HG02763 (cell line): ENCODE results near the gene FXR2.
"Not testable (repeated sequence)": the region's sequence is repeated elsewhere in the genome, so short reads cannot be mapped to it uniquely, and the experiment has no call there.

Experiments
- ATAC-seq: cut with Tn5 transposase; IDR thresholded peaks from one replicate; pipeline ENCODE4 v1.9.1; 2021; ENCODE audit warnings: mild to moderate bottlenecking, moderate library complexity; ENCODE audit not compliant: unreplicated experiment

FXR2 gene

DNA sequence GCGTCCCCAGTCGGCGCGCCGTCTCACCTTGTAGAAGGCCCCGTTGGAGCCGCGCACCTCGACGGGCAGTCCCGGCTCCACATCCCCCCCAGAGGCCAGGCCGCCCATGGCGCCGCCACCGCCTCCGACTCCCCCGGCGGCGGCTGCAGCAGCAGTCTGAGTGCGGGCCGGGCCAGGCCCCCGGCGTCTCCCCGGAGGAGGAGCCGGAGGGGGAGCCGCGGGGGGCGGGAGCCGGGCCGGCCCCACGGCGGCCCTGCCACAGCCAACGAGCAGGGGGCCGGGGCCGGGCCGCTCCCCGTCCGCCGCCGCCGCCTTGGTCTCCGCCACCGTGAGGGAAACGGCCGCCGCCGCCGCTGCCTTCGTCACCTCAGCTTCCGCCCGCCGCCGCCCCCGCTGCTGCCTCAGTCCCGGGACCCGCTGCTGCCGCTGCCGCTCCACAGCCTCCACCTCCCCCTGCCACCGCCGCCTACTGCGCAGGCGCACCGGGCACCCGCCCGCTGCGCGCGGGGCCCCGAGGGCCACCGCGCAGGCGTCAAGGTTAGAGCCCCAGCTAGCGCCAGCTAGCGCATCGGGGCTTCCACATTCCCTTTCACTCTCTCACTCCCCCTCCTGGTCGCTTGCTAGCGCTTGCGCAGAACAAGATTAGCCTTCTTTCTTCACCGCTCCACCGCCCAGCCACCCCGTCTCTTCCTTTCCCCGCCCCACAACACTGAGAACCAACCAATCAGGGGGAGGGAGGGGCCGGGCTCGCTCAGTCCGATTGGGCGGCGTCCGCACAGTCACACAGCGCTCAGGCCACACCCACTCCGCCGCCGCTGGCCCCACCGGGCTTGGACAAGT is at the start of gene FXR2:
Gene FXR2 (minus strand): TSS at position 473 of the 840 bp plus-strand sequence. CDS start 365 bp downstream, at position 108.
- ATAC-seq: peak; percentile 85

DNA sequence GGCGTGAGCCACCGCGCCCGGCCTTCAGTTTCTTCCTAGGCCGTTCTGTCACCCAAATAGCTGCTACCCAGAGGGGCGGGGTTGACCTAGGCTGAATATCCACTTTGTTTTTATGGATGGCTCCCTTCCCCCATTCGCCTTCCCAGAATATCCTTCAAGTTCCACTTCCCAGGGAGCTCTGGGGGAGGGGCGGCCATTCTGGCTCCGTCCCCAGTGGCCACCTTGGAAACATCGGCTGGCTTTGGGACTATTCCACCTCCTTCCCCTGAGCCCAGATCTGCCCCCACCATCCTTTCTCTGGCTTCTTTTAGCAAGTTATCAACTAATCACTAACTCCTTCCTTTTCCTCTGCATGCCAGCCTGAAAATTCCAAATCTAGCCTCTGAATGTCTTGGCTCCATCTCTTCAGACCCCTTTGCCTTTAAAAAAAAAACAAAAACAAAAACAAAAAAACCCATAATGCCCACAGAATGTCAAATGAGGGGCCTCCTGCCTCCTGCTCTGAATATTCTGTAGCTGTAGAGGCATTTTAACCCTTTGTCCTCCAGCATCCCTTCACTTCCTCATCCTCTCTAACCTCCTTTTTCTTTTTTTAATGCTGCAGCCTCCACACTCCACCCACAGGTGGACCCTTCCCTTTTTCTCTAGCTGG is 42.4 kb upstream of the FXR2 start:
- ATAC-seq: no peak

DNA sequence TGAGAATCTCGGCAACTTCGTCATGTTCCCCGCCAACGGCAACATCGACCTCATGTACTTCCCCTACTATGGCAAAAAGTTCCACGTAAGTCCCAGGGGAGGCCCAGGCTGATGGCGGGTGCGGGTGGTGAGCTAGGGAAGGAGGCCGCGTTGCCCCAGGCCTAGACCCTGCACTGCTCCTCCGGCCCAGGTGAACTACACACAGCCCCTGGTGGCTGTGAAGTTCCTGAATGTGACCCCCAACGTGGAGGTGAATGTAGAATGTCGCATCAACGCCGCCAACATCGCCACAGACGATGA is 40.8 kb upstream of the FXR2 start:
- no peak for ATAC-seq

DNA sequence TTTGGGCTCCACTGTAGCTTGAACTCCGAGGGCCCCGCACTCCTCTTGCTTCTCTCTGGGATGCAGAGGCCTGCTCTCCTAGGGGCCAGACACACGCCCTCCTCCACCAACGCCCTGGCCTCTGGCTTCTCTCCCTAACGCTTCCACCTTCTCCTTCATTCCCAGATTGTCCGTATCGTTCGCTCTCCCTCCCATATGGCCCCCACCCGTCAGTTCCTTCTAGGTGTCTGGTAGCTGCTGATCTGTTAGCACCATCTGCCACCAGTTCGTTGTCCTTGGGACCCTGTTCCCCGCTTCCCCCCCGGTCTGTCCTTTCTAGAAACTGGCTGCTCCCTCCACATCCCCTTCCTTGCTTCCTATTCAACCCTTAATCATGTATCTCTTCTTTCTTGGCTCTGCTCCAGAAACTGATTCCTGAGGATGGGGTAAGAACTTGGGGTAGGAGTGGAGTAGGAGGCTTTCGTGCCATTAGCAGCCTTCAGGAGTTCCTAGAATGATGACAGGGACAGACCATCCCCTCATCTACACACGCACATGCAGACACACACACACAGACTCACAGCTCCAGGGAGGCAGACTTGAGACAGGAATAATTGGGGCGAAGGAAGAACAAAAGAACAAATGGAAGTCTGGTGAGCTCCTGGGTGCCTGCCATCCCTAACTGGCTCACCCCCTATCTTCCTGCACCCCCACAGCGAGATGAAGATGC is 40.3 kb upstream of the FXR2 start:
- no peak for ATAC-seq

DNA sequence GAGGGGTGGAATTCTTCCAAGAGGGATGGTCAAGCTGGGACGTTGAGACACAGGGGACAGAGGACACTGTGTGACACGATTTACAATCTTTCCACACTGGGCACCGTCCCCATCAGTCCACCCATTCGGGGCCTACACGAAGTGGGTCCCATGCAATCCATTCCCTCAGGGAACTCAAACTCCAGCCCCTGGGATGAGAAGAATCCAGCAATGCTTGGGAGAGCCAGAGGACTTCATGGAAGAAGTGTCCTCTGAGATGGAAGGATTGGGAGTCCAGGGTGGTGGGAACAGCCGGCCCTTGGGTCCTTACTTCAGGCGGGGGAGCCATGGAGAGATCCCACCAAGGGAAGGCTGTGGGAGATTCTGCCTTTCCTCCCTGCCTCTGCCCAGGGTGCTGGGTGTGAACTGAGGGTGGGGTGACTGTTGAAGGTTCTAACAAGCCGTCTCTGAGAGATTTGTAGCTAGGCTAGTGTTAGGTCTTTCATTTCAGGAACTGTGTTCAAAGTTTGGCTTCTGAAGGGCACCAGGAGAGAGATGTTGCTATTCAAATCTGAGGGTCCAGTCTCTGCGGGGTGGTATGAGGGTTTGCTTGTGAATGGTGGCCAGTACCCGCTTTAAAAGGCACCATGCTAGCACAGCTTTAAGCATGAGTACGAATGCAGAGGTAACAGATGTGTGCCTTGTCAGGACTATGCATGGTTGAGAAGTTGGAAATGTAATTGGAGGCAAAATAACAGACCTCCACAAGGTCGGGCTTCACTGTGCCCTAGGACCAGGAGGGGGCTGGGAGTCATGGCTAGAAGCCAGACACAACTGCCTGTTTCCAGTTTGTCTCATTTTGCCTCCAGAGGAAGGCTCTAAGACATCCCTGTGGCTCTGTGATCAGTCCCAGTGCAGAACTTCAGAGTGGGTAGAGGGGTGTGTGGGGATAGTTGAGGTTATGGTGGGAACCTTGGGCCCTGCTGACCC is 38.0 kb upstream of the FXR2 start:
- no peak for ATAC-seq

DNA sequence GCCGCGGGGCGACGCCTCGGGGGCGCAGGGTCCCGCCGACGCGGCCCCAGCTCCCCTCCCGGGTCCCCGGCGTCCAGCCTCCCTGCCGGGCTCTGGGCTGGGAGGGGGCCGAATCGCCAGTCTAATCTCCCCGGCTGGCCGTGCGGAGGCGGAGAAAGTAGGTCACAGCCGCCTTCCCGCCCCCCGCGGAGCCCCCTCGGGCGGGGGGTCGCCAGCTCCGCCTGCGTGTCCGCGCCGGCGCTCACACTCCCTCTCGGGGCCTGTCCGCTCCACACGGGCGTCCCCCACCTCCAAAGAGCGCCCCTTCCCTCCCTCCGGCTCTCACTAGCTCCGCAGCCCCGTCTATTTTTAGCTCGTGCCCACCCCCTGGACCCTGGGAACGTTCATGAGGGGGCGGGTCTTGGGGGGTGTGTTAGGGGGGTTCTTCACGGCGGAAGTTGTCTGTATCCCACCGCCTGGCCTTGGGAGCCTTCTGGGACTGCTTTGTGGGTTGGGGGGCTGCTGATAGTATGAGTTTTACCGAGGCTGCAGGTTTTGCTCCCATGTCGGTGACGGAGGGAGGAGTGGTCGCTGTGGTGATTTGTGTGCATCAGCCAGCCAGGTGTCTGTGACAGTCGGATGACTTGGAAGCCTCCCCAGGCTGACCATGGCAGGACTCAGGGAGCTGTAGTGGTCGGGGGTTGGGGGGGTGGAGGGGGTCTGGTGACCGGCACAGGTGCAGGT is 37.1 kb upstream of the FXR2 start:
- no peak for ATAC-seq

DNA sequence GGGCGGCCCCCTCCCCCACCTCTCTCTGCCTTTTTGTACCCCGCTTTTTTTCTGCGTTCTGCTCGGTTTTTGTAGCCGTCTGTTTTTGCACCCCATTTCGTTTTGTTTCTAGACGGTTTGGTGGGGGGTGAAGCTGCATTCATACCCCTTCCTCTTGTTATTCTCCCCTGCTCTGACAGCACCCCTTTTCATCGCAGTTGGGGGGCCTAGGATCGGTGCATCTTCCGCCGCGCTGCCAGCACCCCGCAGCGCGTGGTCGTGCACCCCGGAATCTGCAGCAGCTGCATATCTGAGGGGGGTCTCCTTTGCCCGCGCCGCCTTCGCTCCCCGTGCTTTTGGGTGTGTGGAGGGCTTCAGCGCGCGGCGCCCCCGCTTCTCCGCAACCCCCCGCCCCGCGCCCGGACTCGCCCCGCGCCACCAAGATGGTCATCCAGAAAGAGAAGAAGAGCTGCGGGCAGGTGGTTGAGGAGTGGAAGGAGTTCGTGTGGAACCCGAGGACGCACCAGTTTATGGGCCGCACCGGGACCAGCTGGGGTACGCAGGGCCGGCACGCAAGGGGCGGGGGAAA is 36.5 kb upstream of the FXR2 start:
- ATAC-seq: no peak

DNA sequence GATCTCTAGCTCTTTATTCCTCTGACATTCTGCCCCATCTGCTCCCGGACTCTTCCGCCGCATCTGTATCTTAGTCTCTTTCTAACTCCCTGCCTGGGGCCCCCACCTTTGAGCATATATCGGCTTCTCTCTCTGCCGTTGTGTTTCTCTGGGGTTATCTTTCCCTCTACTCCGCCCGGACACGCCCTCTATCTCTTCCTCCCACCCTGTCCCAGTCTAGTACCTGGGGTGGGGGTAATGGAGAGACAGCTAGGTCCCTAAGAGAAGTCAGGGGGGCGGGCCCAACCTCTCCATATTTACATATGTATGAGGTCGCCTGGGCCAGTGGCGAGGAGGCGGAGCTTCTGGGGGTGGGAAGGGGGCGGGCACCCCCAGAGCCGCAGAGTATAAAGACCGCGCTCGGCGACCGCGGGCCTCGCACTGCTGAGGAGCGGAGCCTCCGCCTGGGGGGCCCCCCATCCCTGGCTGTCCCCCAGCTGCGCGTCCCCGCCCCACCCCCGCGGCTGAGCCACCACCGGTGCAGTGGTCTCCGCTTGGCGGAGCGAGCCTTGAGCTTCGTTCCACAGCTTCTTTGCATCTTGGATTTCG is 35.9 kb upstream of the FXR2 start, which contains the start of gene ATP1B2:
Gene ATP1B2 (plus strand): TSS at position 418 of the 588 bp plus-strand sequence. CDS start 593 bp downstream, outside the sequence.
- no peak for ATAC-seq

DNA sequence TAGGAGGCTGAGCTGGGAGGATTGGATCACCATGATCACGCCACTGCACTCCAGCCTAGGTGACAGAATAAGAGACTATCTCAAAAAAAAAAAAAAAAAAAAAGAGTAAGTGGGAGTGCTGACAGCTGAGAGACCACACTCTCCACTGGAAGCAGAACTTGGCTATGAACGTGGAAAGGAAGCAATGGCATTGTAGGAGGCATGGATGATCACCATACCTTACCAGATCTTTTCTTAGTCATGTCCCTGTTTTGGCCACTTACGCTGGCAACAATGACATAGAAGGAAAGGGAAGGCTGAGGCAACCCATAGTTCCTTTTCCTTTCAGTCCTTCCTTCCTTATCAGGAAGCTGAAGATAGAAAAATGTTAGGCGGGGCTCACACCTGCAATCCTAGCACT is 32.3 kb upstream of the FXR2 start:
- no peak for ATAC-seq

DNA sequence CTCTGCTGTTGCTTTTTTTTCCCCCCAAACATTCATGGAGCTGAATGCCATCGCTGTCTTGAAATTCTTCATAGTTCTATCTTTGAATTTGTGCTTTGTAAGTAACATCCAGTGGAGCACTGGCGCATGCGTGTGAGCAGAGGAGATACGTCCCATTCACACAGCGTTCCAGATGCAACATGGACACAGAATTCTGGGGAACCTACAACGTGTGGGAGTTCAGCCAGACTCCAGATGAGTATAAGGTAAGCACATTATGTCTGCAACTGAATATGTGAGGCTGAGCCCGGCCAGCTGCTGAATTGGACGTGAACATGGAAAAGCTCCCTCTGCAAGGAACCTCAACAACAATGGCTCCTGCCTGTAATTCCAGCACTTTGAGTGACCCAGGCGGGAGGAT is 31.8 kb upstream of the FXR2 start:
- ATAC-seq: no peak

DNA sequence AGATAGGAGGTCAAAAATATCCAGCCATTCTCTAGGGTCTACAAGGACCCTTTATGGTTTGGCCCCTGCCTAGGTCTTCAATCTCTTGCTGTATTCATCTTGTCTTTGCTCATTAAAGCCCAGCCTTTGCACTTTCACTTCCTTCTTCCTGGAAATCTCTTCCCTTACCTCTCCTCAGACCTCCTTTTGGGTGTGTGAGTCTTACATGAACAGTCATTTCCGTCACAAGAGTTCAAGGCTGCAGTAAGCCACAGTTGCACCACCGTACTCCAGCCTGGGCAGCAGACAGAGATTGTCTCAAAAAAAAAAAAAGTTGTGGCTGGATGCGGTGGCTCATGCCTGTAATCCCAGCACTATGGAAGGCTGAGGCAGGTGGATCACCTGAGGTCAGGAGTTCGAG is 30.1 kb upstream of the FXR2 start:
- ATAC-seq: no peak

DNA sequence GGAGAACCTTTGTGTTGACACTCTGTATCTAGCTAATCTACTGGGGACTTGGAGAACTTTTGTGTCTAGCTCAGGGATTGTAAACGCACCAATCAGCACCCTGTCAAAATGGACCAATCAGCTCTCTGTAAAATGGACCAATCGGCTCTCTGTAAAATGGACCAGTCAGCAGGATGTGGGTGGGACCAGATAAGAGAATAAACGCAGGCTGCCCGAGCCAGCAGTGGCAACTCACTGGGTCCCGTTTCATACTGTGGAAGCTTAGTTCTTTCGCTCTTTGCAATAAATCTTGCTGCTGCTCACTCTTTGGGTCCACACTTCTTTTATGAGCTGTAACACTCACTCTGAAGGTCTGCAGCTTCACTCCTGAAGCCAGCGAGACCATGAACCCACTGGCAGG is 26.9 kb upstream of the FXR2 start:
- ATAC-seq: not testable (repeated sequence)

DNA sequence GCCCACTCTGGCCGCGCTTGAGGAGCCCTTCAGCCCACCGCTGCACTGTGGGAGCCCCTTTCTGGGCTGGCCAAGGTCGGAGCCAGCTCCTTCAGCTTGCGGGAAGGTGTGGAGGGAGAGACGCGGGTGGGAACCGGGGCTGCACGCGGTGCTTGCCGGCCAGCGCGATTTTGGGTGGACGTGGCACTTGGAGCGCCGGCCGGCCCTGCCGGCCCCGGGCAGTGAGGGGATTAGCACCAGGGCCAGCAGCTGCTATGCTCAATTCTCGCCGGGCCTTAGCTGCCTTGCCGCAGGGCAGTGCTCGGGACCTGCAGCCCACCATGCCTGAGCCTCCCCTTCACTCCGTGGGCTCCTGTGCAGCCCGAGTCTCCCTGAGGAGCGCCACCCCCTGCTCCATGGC is 26.1 kb upstream of the FXR2 start:
- ATAC-seq: no peak

DNA sequence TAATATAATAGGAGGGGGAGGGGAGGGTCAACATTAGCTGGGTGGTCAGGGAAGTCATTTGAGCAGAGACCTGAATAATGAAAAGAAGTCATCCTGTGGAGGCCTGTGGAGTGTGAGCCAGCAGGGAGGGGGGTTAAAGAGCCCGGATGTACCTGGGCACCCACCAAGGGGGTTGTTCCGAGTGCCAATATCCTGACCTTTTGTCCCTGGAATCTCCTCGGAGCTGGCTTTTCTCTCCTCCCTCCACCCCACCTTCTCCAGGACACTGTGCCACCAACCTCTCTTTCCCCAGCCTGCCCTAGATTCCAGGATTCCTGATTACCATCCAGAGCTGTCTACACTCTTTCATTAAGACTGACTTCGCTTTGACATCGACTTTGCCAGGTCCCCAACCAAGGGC is 21.5 kb upstream of the FXR2 start:
- ATAC-seq: no peak

DNA sequence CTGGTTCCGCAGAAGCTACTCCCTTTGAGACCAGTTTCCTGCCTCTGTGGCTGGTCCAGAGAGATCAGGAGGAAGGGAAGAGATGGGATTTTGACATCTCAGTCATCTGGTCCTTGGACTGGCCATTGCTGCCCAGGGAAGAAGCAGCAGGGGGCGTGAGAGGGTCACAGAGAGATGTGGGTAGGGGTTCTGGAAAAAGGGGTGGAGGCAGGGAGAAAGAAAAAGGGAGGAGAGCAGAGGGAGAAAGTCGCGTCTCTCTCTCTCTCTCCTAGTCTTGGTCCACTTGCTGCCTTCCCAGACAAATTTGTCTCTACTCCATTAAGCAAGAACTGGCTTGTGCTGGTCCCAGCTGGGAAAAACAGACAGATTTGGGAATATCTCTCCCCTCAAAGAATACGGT is 19.7 kb upstream of the FXR2 start:
- no peak for ATAC-seq

DNA sequence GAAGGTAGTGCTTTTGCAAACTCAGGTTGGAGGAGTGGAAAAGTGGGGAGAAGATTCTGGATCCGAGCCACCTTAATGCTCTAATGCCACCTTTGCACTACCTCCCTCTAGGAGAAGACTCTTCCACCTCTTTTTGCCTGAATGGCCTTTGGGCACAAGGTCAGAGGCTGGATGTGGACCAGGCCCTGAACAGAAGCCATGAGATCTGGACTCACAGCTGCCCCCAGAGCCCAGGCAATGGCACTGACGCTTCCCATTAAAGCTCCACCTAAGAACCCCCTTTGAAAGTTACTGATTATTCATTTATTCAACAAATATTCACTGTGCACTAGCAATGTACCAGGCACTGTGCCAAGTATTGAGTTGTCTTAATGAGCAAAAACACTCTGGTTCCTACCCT is 18.4 kb upstream of the FXR2 start:
- ATAC-seq: no peak

DNA sequence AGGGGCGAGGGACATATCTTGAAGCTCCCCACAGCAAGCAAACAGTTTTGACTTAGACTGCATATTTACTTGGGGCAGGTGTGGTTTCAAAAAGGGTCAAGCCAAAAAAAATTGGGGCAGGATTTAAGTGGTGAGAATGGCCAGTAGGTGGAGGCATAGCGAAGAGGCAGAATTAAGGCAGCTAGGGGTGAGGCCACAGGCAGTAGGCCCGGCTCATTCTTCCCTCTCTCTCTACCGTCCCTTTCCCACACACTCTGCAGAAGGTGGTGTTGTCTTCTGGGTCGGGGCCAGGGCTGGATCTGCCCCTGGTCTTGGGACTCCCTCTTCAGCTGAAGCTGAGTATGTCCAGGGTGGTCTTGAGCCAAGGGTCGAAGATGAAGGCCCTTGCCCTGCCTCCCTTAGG is 17.8 kb upstream of the FXR2 start:
- ATAC-seq: no peak

DNA sequence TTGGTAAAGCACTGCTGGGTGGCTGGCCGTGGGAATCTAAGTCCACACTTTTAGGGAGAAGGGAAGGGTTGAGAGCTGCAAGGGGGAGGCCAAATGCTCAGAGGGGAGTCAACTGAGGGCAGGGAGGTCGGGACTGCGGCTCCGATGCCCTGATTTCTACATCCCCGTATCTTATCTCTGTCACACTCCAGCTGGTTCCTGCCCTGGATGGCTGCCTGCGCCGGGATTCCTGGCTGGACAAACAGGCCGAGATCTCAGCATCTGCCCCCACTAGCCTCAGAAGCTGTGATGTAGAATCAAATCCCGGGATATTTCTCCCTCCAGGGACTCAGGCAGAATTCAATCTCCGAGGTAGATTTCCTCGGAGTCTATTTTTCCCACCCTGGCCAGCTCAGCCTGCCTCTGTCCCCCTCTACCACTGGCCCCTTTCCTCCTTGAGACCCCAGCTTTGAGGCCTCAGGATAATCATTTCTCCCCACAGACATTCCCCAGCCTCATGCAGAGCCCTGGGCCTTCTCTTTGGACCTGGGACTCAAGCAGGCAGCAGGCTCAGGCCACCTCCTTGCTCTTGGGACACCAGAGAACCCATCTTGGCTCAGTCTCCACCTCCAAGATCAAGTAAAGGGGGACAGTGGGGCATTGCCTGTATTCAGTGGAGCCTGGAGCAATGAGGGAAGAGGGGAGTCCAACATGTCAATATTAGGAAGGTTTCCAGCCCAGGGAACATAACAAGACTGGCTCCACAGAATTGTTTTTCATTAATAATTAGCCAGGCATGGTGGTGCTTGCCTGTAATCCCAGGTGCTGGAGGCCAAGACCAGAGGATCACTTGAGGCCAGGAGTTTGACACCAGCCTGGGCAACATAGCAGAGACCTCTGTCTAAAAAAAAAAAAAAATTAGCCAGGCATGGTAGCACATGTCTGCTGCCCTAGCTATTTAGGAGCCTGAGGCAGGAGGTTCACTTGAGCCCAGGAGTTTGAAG is 17.0 kb upstream of the FXR2 start:
- ATAC-seq: no peak
